LNCaP clone FGC (cell line): ENCODE measurements around the gene SMIM7.
"Not testable (repeated sequence)": the region's sequence is repeated elsewhere in the genome, so short reads cannot be mapped to it uniquely, and the experiment has no call there.

Experiments
- DNase-seq: peaks from one replicate; pipeline ENCODE4 v3.0.0-alpha.2; 2011; ENCODE audit warnings: low read depth
- H3K4me3 ChIP-seq: 2 replicates; pipeline ENCODE4 v1.5.1; 2011; ENCODE audit warnings: mild to moderate bottlenecking, low read depth, low read length, control low read depth
- TF ChIP-seq, protein P1 (sequence below): IDR thresholded peaks from 2 replicates; pipeline ENCODE4 v1.5.1; 2012; ENCODE audit warnings: mild to moderate bottlenecking; ENCODE audit not compliant: control insufficient read depth, insufficient read depth; ENCODE audit errors: extremely low read depth

SMIM7 gene

DNA sequence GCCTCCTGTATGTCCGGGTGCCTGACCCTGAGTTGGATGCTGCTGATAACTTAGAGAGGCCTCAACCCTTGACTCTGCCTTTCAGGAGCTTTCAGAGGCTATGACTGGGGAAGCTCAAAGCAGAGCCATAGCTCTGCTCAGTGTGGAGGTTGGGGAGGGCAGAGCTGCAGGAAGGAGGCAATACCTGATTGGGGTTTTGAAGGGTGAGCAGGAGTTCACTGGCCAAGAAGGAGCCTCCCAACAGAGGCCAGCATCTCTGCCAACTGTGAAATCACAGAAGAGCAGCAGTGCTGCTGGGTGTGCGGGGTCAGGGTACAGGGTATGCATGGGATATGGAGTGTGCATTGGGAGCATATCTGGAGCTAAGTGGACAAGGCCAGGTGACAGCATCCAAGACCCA is 22.6 kb upstream of the SMIM7 start:
- H3K4me3 ChIP-seq = no peak overlapping the region
- no peak for DNase-seq
- TF ChIP-seq, protein P1, sequence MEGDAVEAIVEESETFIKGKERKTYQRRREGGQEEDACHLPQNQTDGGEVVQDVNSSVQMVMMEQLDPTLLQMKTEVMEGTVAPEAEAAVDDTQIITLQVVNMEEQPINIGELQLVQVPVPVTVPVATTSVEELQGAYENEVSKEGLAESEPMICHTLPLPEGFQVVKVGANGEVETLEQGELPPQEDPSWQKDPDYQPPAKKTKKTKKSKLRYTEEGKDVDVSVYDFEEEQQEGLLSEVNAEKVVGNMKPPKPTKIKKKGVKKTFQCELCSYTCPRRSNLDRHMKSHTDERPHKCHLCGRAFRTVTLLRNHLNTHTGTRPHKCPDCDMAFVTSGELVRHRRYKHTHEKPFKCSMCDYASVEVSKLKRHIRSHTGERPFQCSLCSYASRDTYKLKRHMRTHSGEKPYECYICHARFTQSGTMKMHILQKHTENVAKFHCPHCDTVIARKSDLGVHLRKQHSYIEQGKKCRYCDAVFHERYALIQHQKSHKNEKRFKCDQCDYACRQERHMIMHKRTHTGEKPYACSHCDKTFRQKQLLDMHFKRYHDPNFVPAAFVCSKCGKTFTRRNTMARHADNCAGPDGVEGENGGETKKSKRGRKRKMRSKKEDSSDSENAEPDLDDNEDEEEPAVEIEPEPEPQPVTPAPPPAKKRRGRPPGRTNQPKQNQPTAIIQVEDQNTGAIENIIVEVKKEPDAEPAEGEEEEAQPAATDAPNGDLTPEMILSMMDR = no peak

DNA sequence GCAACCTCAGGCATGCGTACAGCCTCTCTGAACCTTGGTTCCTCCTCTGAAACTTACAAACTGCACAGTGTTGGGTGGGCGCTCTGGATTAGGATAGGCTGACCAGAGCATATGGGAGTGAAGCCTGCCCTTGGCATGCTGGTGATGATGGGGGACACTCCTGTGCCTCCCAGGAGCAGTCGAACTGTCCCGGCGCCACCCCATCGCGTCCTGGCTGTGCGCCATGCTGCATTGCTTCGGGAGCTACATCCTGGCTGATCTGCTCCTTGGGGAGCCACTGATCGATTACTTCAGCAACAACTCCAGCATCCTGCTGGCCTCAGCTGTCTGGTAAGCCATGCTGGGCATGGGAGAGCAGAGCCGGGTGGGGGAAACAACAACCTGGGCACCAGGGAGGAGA is 19.9 kb upstream of the SMIM7 start:
- no peak overlapping the region for H3K4me3 ChIP-seq
- TF ChIP-seq, protein P1 = no peak
- DNase-seq = no peak

DNA sequence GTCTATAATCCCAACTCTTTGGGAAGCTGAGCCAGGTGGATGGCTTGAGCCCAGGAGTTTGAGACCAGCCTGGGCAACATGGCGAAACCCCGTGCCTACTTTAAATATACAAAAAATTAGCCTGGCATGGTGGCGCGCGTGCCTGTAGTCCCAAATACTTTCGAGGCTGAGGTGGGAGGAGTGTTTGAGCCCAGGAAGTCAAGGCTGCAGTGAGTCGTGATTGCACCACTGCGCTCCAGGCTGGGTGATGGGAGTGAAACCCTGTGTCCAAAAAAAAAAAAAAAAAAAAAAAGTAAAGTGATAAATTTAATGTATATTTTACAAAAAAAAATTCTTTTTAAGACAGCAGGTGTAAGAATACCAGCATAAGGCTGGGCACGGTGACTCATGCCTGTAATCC is 18.6 kb upstream of the SMIM7 start:
- TF ChIP-seq, protein P1 = no peak
- H3K4me3 ChIP-seq = no peak overlapping the region
- no peak for DNase-seq

DNA sequence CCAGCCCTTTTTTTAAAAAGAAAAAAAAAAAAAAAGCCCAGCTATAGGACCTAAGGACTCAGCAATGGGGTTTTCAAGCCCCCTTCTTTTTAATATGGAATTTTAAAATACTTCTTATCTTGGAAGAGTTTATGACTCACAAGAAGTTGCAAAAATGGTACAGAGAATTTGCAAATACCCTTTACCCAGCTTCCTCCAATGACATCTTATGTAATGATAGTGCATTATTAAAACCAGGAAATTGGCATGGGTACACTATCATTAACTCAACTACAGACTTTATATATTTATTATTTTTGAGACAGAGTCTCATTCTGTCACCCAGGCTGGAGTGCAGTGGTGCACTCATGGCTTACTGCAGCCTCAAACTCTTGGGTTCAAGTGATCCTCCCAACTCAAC is 17.1 kb upstream of the SMIM7 start:
- TF ChIP-seq, protein P1 = no peak
- DNase-seq = no peak
- H3K4me3 ChIP-seq = no peak overlapping the region

DNA sequence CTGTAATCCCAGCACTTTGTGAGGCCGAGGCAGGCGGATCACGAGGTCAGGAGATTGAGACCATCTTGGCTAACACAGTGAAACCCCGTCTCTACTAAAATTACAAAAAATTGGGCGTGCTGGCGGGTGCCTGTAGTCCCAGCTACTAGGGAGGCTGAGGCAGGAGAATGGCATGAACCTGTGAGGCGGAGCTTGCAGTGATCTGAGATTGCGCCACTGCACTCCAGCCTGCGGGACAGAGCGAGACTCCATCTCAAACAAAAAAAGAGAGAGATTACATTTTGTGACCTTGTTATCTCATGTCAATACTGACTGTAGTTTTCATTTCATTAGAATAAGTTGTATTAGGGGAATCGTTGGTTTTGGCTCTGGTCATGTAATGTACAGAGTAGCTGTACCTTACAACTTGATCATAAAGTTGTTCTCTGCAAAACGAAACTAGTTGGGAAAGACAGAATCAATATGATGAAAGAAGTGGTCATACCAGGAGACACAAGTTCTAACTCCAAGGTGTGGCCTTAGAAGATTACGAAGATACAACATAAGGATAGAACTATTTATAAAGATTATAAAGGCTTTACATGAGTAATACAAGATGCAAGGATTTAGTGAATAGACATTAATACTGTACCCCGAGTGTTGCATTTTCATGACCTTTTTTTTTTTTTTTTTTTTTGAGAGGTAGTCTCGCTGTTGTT is 16.3 kb upstream of the SMIM7 start:
- no peak overlapping the region for H3K4me3 ChIP-seq
- TF ChIP-seq, protein P1 = no peak
- no peak for DNase-seq

DNA sequence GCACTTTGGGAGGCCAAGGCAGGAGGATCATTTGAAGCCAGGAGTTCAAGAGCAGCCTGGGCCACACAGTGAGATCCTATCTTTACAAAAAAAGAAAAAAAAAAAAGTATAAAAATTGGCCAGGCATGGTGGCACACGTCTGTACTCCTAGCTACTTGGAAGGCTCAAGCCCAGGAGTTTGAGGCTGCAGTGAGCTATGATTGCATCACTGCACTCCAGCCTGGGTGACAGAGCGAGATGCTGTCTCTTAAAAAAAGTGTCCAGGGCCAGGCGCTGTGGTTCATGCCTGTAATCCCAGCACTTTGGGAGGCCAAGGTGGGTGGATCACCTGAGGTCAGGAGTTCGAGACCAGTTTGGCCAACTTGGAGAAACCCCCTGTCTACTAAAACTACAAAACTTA is 13.9 kb upstream of the SMIM7 start:
- not testable (repeated sequence) for H3K4me3 ChIP-seq, DNase-seq

DNA sequence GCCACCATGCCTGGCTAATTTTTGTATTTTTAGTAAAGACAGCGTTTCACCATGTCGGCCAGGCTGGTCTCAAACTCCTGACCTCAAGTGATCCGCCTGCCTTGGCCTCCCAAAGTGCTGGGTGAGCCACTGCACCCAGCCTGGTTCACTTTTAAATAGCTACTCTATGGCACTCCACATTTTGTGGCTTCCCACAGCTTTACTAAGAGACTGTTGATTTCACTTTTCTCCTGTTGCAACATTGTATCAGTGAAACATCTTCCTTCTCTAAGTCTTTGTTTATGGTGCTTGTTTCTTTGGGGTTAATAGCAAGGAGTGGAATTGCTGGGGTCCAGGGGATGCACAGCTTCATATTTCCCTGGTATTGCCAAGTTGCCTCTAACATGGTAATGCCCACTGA is 13.3 kb upstream of the SMIM7 start:
- DNase-seq = no peak
- H3K4me3 ChIP-seq = no peak overlapping the region

More for the DNA sequence above, 13.3 kb upstream of the SMIM7 start:
- TF ChIP-seq, protein P1 = no peak
